NCI-H2196 (cell line): ENCODE data around the gene CCNA1.

Source experiments
- DNase-seq: peaks from one replicate; lab custom pipeline; 2025; ENCODE audit not compliant: unreplicated experiment; lab: John Stamatoyannopoulos, UW

The CCNA1 gene

GRCh38 chr13:36432106-36432544 is at the start of gene CCNA1:
CCNA1 (plus strand) TSS chr13:36432495; CDS start chr13:36433057, 562 bp downstream.
- DNase-seq: peak; percentile 32

DNA sequence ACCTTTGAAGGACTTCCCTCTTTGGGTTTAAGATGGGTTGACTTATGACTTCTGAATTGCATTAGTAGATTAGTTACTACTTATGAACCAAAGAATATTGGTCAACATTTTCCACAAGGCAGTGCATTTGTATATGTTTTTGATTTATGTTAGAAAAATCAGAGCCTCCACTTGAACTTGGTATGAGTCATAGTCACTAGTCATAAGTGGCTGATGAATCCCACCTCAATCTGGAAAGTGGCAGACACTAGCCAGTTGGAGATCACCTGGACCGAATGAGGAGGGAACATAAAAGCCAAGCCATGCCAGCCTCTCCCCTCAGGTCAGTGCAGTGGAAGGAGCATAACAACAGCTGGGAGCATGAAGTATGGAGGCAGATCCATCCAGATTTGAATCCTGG is 46.8 kb upstream of the CCNA1 start:
- DNase-seq: no peak

DNA sequence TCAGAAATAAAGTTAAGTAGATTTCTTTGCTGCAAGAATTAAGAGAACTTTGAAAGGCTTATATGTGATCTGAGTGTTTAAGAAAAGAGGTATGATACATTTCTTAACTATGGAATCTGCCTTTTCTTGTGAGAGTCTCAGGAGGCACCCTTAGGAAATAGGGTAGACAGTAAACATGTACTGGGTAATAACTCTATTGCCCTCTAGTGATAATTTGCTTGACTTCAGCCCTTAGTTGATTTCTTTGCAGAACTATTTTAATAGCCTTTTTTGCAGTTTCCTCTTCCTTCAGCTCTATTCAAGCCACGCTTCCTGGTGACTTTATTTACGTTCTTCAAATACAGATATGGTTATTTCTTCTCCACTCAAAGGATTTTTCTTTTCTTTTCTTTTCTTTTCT is 37.0 kb upstream of the CCNA1 start:
- no peak for DNase-seq

- DNase-seq: no peak
Observed at GRCh38 chr13:36405151-36405550, 27.1 kb upstream of the CCNA1 start.

GRCh38 chr13:36412736-36413135 is 19.6 kb upstream of the CCNA1 start:
- DNase-seq: no peak

DNA sequence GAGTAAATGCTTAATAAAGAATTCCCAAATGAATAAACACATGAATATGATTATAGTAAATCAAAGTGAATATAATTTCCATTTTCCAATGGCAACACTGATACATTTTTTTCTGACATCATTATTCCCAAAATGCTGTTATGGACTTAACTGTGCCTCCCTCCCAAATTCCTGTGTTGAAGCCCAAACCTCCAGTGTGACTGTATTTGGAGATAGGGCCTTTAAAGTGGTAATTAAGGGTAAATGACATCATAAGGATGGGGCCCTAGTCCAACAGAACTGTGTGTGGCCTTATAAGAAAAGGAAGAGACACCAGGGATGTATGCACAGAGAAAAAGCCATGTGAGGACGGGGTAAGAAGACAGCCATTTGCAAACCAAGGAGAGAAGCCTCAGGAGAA is 19.1 kb upstream of the CCNA1 start:
- DNase-seq: no peak

GRCh38 chr13:36414461-36414860 is 17.8 kb upstream of the CCNA1 start:
- DNase-seq: no peak

GRCh38 chr13:36417331-36417730 is 15.0 kb upstream of the CCNA1 start:
- no peak for DNase-seq

DNA sequence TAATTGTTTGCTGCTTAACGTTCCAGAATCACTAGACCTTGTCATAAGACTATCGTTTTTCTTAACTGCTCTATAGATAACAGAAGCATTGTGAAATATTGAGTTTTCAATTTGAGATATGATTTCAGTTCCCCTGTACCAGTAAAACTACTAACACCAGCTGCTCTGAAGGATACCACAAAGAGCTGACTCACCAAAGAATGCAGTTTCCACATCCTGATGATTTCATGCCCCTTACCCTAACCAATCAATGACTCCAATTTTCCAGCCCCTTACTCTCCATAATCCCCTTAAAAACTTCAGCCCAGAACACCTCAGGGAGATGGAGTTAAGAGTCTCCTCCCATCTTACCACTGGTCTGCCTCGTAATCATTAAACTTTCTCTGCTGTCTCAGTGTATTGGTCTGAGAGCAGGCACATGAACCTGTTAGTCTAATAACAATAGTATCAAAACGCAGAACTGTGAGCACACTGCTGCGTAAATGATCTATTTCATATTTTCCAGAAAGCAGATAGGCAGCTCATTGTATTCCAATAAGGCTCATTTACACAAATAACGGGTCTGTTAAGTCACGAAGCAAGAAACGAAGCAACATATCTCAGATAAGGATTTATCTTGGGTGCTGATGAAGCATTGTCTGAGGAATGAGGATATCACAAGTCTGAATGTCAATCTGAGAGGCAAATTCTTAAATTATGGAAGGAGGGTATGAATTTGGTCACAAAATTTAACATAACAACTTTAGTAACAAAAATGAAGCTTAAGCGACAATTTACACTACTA is 14.1 kb upstream of the CCNA1 start:
- peak; percentile 2 for DNase-seq

GRCh38 chr13:36420437-36420891 is 11.8 kb upstream of the CCNA1 start:
- peak; percentile 70 for DNase-seq

DNA sequence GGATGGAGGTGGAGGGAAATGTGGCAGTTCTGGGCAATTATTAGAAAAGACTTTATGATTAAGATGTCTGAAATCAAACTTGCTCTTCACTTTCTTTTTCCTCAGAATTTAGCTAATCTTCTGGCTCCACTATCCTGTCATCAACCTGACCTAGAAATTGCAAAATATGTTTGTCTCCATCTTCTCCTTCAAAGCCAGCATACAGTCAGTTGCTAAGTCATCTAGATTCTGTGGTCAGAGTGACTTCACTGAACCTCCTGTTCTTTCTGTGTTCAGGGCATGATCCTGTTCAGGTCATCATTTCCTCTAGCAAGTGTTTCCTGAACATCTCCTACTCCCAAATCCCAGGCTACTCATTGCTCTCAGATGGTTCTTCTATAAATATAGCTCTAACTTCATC is 10.8 kb upstream of the CCNA1 start:
- no peak for DNase-seq

DNA sequence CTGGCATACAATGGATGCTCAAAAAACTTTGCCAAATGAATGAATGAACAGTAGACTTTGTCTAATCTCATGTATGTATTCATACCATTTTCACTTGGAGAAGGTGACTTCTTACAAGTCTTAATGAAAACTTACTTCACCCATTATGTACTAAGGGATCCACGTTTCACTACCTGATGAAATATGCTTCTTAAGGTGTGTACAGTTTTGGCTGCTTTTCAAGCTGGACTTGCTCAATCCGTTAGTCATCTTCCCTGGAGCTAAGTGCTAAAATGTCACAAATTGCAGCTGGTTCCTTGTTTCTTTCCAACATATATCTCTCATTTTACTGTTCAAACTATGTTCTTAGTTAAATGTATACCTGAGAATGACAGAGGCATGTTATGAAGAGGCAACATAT is 4.2 kb upstream of the CCNA1 start:
- no peak for DNase-seq

- DNase-seq: no peak
Observed at GRCh38 chr13:36430247-36431203, 1.8 kb upstream of the CCNA1 start.

DNA sequence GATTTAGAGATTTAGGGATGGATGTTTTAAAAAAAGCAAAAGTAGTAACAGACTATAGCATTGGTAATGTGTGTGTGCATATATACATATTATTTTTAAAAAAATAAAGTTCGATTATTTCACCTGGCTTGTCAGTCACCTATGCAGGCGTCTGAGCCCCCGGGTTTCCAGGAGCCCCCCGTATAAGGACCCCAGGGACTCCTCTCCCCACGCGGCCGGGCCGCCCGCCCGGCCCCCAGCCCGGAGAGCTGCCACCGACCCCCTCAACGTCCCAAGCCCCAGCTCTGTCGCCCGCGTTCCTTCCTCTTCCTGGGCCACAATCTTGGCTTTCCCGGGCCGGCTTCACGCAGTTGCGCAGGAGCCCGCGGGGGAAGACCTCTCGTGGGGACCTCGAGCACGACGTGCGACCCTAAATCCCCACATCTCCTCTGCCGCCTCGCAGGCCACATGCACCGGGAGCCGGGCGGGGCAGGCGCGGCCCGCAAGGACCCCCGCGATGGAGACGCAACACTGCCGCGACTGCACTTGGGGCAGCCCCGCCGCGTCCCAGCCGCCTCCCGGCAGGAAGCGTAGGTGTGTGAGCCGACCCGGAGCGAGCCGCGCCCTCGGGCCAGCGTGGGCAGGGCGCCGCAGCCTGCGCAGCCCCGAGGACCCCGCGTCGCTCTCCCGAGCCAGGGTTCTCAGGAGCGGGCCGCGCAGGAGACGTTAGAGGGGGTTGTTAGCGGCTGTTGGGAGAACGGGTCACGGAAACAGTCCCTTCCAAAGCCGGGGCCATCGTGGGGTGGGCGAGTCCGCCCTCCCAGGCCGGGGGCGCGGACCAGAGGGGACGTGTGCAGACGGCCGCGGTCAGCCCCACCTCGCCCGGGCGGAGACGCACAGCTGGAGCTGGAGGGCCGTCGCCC is 840 bp upstream of the CCNA1 start:
- DNase-seq: no peak

- DNase-seq: no peak
Observed at GRCh38 chr13:36436811-36437210, 4.5 kb downstream of the CCNA1 start.

DNA sequence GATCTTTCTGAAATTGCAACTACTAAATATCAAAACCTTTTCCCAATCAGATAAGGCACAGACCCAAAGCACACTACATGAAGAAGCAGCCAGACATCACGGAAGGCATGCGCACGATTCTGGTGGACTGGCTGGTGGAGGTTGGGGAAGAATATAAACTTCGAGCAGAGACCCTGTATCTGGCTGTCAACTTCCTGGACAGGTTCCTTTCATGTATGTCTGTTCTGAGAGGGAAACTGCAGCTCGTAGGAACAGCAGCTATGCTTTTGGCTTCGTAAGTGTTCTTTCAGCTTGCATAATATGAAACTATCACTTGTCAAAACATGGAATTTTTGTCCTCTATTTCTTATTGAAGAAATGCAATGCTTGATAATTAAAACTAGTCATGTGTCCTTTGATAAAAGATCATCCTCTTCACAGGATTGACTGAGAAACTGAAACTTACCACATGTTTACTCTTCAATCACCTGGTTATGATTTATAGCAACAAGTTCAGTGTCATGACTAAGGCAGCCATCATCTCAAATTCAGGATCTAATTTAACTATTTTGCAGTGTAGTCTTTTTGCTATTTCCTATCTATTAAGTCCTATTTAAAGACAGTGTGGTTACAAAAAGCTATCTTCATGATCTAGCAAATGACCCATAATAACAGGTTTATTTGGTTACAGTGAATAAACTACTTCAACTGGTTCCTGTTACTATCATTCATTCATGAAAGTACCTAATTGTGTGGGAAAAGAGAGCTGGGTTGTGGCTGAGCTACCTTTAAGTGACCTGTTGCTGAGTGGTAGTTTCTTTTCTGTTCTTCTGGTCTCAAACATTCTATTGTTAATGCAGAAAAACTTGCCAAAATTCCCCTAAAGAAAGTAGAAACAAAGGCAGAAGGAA is 6.5 kb downstream of the CCNA1 start:
- DNase-seq: no peak

DNA sequence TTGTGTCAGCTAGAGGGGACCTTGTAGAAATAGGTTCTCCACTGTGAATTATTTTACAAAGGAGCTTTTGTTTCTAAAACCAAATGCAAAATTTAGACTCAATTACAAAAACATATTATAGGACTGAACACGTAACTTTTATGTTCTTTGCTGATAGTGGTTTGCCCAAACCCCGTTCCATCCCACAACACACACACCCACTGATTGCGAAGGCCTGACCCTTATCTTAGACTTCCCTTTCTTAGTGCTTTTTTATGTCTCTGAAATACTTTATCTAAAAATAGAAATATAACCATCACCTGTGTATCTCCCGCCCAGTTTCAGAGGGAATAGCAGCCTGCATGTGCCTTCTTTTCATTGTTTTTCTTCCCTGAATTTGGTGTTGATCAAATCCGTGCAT is 13.0 kb downstream of the CCNA1 start:
- DNase-seq: no peak

DNA sequence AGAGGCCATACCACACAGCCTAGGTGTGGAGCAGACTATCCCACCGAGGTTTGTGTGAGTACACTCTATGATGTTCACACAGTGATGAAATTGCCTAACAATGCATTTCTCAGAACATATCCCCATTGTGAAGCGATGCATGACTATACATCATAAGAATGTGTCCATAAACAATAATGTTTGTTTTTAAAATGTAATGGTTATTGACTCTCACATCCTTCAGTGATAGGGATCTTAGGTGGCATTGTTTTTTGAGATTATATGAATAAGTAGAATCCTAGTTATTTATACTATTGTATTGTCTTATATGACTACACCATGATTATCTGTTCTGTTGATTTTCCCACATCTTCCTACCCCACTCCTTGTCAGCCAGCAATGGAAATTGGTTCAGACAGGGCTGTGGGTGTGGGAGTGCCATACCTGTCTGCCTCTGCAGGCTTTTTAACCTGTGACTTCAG is 13.6 kb downstream of the CCNA1 start:
- no peak for DNase-seq

DNA sequence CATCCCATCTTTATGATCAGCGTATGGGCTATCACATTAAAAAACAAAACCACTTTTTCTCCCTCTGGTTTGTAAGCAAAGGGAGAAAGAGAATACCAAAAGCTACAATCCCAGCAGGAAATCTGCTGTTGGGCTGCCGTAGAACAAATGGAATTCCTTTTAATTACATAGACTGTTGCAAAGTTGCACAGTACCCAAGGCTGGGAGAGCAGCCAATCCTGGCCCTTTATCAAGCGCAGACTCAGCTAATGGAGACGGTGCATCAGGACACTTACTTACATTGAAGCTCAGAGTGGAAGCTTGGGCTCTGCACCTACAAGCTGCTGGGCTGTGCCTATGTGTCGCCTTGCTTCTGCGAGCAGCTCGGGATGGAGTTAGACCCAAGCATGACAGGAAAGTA is 15.2 kb downstream of the CCNA1 start:
- no peak for DNase-seq

DNA sequence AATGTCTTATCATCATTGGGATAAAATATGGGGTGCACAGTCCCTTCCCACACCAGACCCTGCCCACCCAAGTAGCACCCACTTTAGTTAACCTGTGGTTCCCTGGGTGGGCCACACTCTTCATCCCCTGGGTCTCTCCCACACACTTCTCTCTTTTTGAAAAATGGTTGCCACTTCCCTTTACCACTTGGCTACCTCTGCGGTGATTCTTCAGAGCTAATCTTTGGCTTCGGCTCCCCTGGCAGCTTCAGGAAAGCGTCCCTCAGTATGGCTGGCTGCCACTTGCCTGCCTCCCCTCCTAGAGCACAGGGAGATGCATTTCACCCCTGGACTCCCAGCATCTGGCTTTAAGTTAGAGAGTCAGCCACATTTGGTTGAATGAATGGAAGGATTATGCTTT is 18.2 kb downstream of the CCNA1 start:
- no peak for DNase-seq
